Loucy (cell line): ENCODE results near the gene BNIP3.
A peak's percentile ranks its signal among the peaks of the same experiment; 100 is the strongest.

Experiments
- H2AFZ ChIP-seq: fragments of 200-600 bp; sonication (generic); 2 replicates; pipeline ENCODE4 v1.6.0; 2016; ENCODE audit warnings: antibody characterized with exemption, mild to moderate bottlenecking, low read length, moderate library complexity
- H3F3A ChIP-seq: fragments of 200-600 bp; 2 replicates; pipeline ENCODE4 v1.6.0; 2016; ENCODE audit warnings: antibody characterized with exemption, low read depth, mild to moderate bottlenecking
- H3K27me3 ChIP-seq: fragments of 200-600 bp; sonication (generic); 2 replicates; pipeline ENCODE4 v1.6.1; 2014; ENCODE audit warnings: low read length, mild to moderate bottlenecking; ENCODE audit not compliant: insufficient read depth, poor library complexity, severe bottlenecking
- H3K36me3 ChIP-seq: fragments of 200-600 bp; sonication (generic); 2 replicates; pipeline ENCODE4 v1.6.1; 2016; ENCODE audit warnings: low read length; ENCODE audit not compliant: insufficient read depth
- H3K4me1 ChIP-seq: fragments of 200-600 bp; sonication (generic); 2 replicates; pipeline ENCODE4 v1.5.1; 2014; ENCODE audit warnings: low read length, mild to moderate bottlenecking; ENCODE audit not compliant: insufficient read depth, poor library complexity, severe bottlenecking
- H3K4me2 ChIP-seq: fragments of 200-600 bp; sonication (generic); 2 replicates; pipeline ENCODE4 v1.6.0; 2014; ENCODE audit warnings: antibody characterized with exemption, low read length, low read depth, mild to moderate bottlenecking; ENCODE audit not compliant: poor library complexity, severe bottlenecking
- H3K4me3 ChIP-seq: fragments of 200-600 bp; sonication (generic); 2 replicates; pipeline ENCODE4 v1.5.1; 2014; ENCODE audit warnings: low read length, mild to moderate bottlenecking, mixed read lengths; ENCODE audit not compliant: poor library complexity, severe bottlenecking
- H3K79me2 ChIP-seq: fragments of 200-600 bp; sonication (generic); 2 replicates; pipeline ENCODE4 v1.6.1; 2014; ENCODE audit warnings: low read length; ENCODE audit not compliant: insufficient read depth
- H3K9ac ChIP-seq: fragments of 200-600 bp; sonication (generic); 2 replicates; pipeline ENCODE4 v1.6.0; 2014; ENCODE audit warnings: mild to moderate bottlenecking, low read depth, low read length, moderate library complexity; ENCODE audit not compliant: poor library complexity, severe bottlenecking
- H3K9me2 ChIP-seq: fragments of 200-600 bp; sonication (generic); replicated peaks from 2 replicates; pipeline ENCODE4 v1.6.1; 2016; ENCODE audit warnings: low read depth, low read length, mixed read lengths
- H3K9me3 ChIP-seq: fragments of 200-600 bp; sonication (generic); 2 replicates; pipeline ENCODE4 v1.6.1; 2014; ENCODE audit warnings: mild to moderate bottlenecking, antibody characterized with exemption, low read length, low read depth; ENCODE audit not compliant: insufficient read depth
- H4K20me1 ChIP-seq: fragments of 200-600 bp; sonication (generic); 2 replicates; pipeline ENCODE4 v1.6.0; 2014; ENCODE audit warnings: antibody characterized with exemption, low read length, mild to moderate bottlenecking; ENCODE audit not compliant: insufficient read depth, poor library complexity, severe bottlenecking
- CTCF ChIP-seq: fragments of 200-600 bp; sonication (generic); conservative IDR thresholded peaks from 2 replicates; pipeline ENCODE4 v1.5.1; 2014; ENCODE audit warnings: mild to moderate bottlenecking, antibody characterized with exemption, low read length
- EZH2phosphoT487 ChIP-seq: fragments of 200-600 bp; IDR thresholded peaks from 2 replicates; pipeline ENCODE4 v1.6.1; 2018; ENCODE audit warnings: antibody characterized with exemption, mild to moderate bottlenecking, moderate library complexity, borderline replicate concordance

Gene BNIP3

GRCh38 chr10:131925716-131926115 is 56.0 kb downstream of the BNIP3 start:
- Histone ChIP-seq H3K4me3 (no peak overlapping the region), H3K4me2 (no peak overlapping the region), H3K27me3 (no peaks in the 10 kb centered on the region), H3K9ac (no peak overlapping the region), H3F3A (peaks cover 4% of the 10 kb centered on the region; the same call in 1 of the 2 replicates), H3K79me2 (peaks cover 99% of the 10 kb centered on the region), H2AFZ (no peak overlapping the region), H4K20me1 (peaks cover 96% of the 10 kb centered on the region), H3K9me3 (no peaks in the 10 kb centered on the region), H3K4me1 (peaks cover 51% of the 10 kb centered on the region), H3K9me2 (no peaks in the 10 kb centered on the region), H3K36me3 (peaks cover 9% of the 10 kb centered on the region; the same call in 1 of the 2 replicates)
- no peak for TF ChIP-seq EZH2phosphoT487
- TF ChIP-seq CTCF: no peak

- peaks cover 46% of the 10 kb centered on the region for H3K4me1 ChIP-seq
- peaks cover 99% of the 10 kb centered on the region for H3K79me2 ChIP-seq
- H3K4me3 ChIP-seq: no peak overlapping the region
- no peaks in the 10 kb centered on the region for H3K9me2 ChIP-seq
- H3K36me3 ChIP-seq: peaks cover 9% of the 10 kb centered on the region; the same call in 1 of the 2 replicates
- no peak overlapping the region for H3K9ac ChIP-seq
- H3K27me3 ChIP-seq: no peaks in the 10 kb centered on the region
- TF ChIP-seq CTCF (no peak), EZH2phosphoT487 (no peak)
- H3K9me3 ChIP-seq: no peaks in the 10 kb centered on the region
- peaks cover 91% of the 10 kb centered on the region for H4K20me1 ChIP-seq
- H3K4me2 ChIP-seq: peak overlapping the region; percentile 43
- peaks cover 4% of the 10 kb centered on the region; the same call in 1 of the 2 replicates for H3F3A ChIP-seq
- no peak overlapping the region for H2AFZ ChIP-seq
Observed at GRCh38 chr10:131925011-131925649, 56.6 kb downstream of the BNIP3 start.

DNA sequence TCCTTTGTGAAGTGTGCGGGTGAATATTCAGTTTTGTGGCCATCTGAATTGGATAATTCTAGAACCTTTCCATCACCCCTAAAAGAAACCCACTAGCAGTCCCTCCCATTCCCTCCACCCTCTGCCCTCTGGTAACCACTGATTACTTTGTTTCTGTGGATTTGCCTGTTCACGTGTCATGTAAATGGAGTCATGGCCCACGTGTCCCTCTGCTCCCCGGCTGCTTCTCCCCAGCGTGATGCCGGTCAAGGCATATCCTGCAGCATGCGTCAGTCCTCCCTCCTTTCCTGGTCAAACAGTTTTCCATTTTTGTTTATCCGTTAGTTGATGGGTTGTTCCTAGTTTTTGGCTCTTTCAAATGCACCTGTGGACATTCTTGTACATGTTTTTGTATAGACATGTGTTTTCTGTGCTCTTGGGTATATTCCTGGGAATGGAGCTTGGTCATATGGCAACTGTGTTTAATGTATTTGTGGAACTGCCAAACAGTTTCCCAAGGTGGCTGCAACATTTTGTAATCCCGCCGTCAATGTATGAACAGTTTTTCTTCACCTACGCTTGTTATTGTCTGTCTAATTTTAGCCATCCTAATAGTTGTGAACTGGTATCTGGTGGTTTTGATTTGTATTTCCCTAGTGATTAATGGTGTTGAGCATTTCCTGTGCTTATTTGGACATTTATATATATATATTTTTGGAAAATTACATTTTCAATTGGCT is 58.5 kb downstream of the BNIP3 start:
- Histone ChIP-seq H3K9me3 (no peaks in the 10 kb centered on the region), H3K9me2 (no peaks in the 10 kb centered on the region), H3K4me3 (no peak overlapping the region), H2AFZ (no peak overlapping the region), H3K79me2 (peaks cover 93% of the 10 kb centered on the region), H3K4me1 (peaks cover 35% of the 10 kb centered on the region), H3K9ac (no peak overlapping the region), H3K27me3 (no peaks in the 10 kb centered on the region), H3K4me2 (no peak overlapping the region), H3F3A (peaks cover 4% of the 10 kb centered on the region; the same call in 1 of the 2 replicates), H3K36me3 (no peaks in the 10 kb centered on the region), H4K20me1 (peaks cover 71% of the 10 kb centered on the region)
- TF ChIP-seq CTCF: no peak
- no peak for TF ChIP-seq EZH2phosphoT487
